Suprapubic skin (tissue), 3 donors: ENCODE data around the gene PIK3R4.

Experiments used
- POLR2A ChIP-seq, 2 donors: fragments of 450-650 bp; IDR thresholded peaks; one replicate each; pipeline ENCODE4 v1.6.1; 2017; ENCODE audit warnings: antibody characterized with exemption in 2 of 2, mild to moderate bottlenecking in 2 of 2, moderate library complexity in 2 of 2
- TF ChIP-seq, protein P1 (sequence below), 2 donors: fragments of 200-600 bp in 1 of 2; fragments of 450-650 bp in 1 of 2; sonication (generic) in 1 of 2; IDR thresholded peaks; one replicate each; pipeline ENCODE4 v1.5.1; 2016 to 2019; ENCODE audit warnings: antibody characterized with exemption in 2 of 2, mild to moderate bottlenecking in 1 of 2, moderate library complexity in 1 of 2

GRCh38 chr3:130686833-130687232 lies 59.8 kb downstream of the PIK3R4 start:
- TF ChIP-seq, protein P1, sequence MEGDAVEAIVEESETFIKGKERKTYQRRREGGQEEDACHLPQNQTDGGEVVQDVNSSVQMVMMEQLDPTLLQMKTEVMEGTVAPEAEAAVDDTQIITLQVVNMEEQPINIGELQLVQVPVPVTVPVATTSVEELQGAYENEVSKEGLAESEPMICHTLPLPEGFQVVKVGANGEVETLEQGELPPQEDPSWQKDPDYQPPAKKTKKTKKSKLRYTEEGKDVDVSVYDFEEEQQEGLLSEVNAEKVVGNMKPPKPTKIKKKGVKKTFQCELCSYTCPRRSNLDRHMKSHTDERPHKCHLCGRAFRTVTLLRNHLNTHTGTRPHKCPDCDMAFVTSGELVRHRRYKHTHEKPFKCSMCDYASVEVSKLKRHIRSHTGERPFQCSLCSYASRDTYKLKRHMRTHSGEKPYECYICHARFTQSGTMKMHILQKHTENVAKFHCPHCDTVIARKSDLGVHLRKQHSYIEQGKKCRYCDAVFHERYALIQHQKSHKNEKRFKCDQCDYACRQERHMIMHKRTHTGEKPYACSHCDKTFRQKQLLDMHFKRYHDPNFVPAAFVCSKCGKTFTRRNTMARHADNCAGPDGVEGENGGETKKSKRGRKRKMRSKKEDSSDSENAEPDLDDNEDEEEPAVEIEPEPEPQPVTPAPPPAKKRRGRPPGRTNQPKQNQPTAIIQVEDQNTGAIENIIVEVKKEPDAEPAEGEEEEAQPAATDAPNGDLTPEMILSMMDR (IDR thresholded peaks at IDR 0.05), result no peak
- no peak for TF ChIP-seq POLR2A (IDR thresholded peaks at IDR 0.05)
